ENCODE measurements around the gene RPS16. TPM values are rescaled to one million over a fixed set of nuclear protein-coding genes. Genes with fewer than 3 reads are reported as not detected.
A peak's percentile ranks its signal among the peaks of the same experiment; 100 is the strongest.

Gene RPS16
- total and polyA plus RNA-seq, 2 of the 13 experiments (the other 11 are each of a cell fraction or from before 2014, with no cell fraction given): 488 to 2,583 TPM

- TF ChIP-seq KIAA2018 (CRISPR knock-in tag; IDR thresholded peaks at IDR 0.05; ENCODE audit: borderline replicate concordance): no peak
- TF ChIP-seq ZNF749 (CRISPR knock-in tag; IDR thresholded peaks at IDR 0.05; ENCODE audit: borderline replicate concordance): no peak
- no peak for TF ChIP-seq ZFP41 (CRISPR knock-in tag; IDR thresholded peaks at IDR 0.05; ENCODE audit: borderline replicate concordance)
- TF ChIP-seq ZNF776 (CRISPR knock-in tag; IDR thresholded peaks at IDR 0.05): no peak
- no peak for TF ChIP-seq NCOA5 (CRISPR knock-in tag; IDR thresholded peaks at IDR 0.05)
- no peak for TF ChIP-seq TBP (CRISPR knock-in tag; IDR thresholded peaks at IDR 0.05)
- TF ChIP-seq HNRNPK (IDR thresholded peaks at IDR 0.05; ENCODE audit: low read depth, low read length, poor library complexity, severe bottlenecking): peak; percentile 98
- TF ChIP-seq MAX (IDR thresholded peaks at IDR 0.05): peak; percentile 53; the same call in 1 of the 2 replicates
- no peak for TF ChIP-seq ZNF432 (CRISPR knock-in tag; IDR thresholded peaks at IDR 0.05; ENCODE audit: borderline replicate concordance)
- no peak; the same call in 1 of the 2 replicates for TF ChIP-seq ZNF383 (CRISPR knock-in tag; IDR thresholded peaks at IDR 0.05; ENCODE audit: borderline replicate concordance)
- no peak for TF ChIP-seq SCMH1 (CRISPR knock-in tag; IDR thresholded peaks at IDR 0.05; ENCODE audit: borderline replicate concordance)
- no peak for TF ChIP-seq BORCS8-MEF2B (CRISPR knock-in tag; IDR thresholded peaks at IDR 0.05)
- no peak for TF ChIP-seq ZNF615 (CRISPR knock-in tag; IDR thresholded peaks at IDR 0.05; ENCODE audit: borderline replicate concordance)
- no peak for TF ChIP-seq CENPT (CRISPR knock-in tag; IDR thresholded peaks at IDR 0.05; ENCODE audit: low read depth)
- TF ChIP-seq REST (IDR thresholded peaks at IDR 0.05; ENCODE audit: borderline replicate concordance in 1 of 2, low read depth in 1 of 2, low read length in 2 of 2): no peak
- no peak for TF ChIP-seq GPN1 (CRISPR knock-in tag; IDR thresholded peaks at IDR 0.05; ENCODE audit: borderline replicate concordance)
- no peak; the same call in 1 of the 2 replicates for TF ChIP-seq ZNF788 (CRISPR knock-in tag; IDR thresholded peaks at IDR 0.05; ENCODE audit: borderline replicate concordance)
Observed at GRCh38 chr19:39410017-39410830, 25.5 kb downstream of the RPS16 start (continued).

All from HepG2 (cell line).